ENCODE results near the gene RBMS1. TPM values are rescaled to one million over a fixed set of nuclear protein-coding genes. Genes with fewer than 3 reads are reported as not detected.

RBMS1 gene
- total RNA-seq, 1 experiment from 2014 or later: 77.5 TPM

DNA sequence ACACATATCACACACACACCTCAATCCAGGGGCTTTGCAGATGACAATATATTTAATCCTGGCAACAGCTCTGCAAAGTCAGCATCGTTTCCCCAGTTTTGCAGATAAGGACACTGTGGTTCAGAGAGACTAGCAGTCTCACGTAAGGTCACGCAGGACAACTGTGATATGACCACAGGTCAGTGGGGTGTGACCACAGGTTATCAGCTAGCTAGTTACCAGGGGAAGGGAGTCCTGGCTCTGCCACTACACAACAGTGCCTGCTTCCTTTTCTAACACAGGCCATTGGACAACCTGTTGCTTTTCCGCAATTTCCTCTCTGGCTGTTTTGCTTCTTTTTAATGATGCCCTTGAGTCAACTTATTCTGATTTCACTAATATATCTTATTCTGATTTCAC, 33.3 kb downstream of the RBMS1 start:
- Histone ChIP-seq H3K27ac (ENCODE audit: insufficient read length, low read depth, low read length) (no peak overlapping the region), H2AFZ (ENCODE audit: low read length) (no peak overlapping the region), H3K79me2 (ENCODE audit: insufficient read depth, low read length) (no peaks in the 10 kb centered on the region; the same call in 1 of the 2 replicates), H3K79me1 (ENCODE audit: insufficient read depth, low read depth, low read length, poor library complexity, severe bottlenecking) (no peaks in the 10 kb centered on the region), H3K4me1 (ENCODE audit: insufficient read depth, low read length) (0 out of 2 replicates have a peak, but pooled peaks cover 2% of the 10 kb centered on the region), H3K4me2 (ENCODE audit: insufficient read depth, insufficient read length, low read length) (no peak overlapping the region), H2BK5ac (ENCODE audit: insufficient read length, low read length) (no peak overlapping the region), H3K23ac (ENCODE audit: insufficient read length, low read depth, low read length) (no peak overlapping the region), H4K8ac (replicated peaks; ENCODE audit: insufficient read length, low read depth, low read length) (no peak overlapping the region), H2BK15ac (ENCODE audit: low read depth, low read length) (no peak overlapping the region), H2BK120ac (ENCODE audit: low read depth, low read length, poor library complexity, severe bottlenecking) (no peak overlapping the region), H3K4ac (ENCODE audit: low read depth, low read length) (no peak overlapping the region), H4K20me1 (ENCODE audit: control insufficient read depth, insufficient read depth, insufficient read length) (no peaks in the 10 kb centered on the region), H2AK5ac (ENCODE audit: insufficient read length, low read length) (no peak overlapping the region), H3K23me2 (ENCODE audit: insufficient read length, low read depth, low read length, poor library complexity, severe bottlenecking) (no peaks in the 10 kb centered on the region), H3K9me3 (ENCODE audit: control insufficient read depth, low read depth, low read length) (no peaks in the 10 kb centered on the region), H3T11ph (ENCODE audit: low read length) (no peak overlapping the region), H3K56ac (ENCODE audit: insufficient read length, low read depth, low read length) (no peak overlapping the region), H4K91ac (ENCODE audit: insufficient read length, low read depth, low read length) (no peak overlapping the region), H3K9ac (ENCODE audit: extremely low read depth, insufficient read length, low read length) (no peak overlapping the region), H2BK12ac (ENCODE audit: insufficient read length, low read depth, low read length) (no peak overlapping the region), H4K5ac (ENCODE audit: insufficient read length, low read depth, low read length) (no peak overlapping the region), H3K18ac (ENCODE audit: insufficient read length, low read depth, low read length) (no peak overlapping the region), H2BK20ac (ENCODE audit: low read depth, low read length, poor library complexity, severe bottlenecking) (no peak overlapping the region), H3K14ac (ENCODE audit: insufficient read depth, low read length) (no peak overlapping the region), H3K27me3 (ENCODE audit: insufficient read depth, low read length) (no peaks in the 10 kb centered on the region)
- Mint-ChIP-seq H3K27me3 (ENCODE audit: low read depth) (no peaks in the 10 kb centered on the region), H3K9me3 (no peaks in the 10 kb centered on the region), H3K36me3 (ENCODE audit: insufficient read depth in 1 of 3, low read depth in 3 of 3) (no peaks in the 10 kb centered on the region; a peak in 1 of 7 replicates), H3K4me3 (no peak overlapping the region), H3K27ac (peak overlapping the region in 1 of 3 experiments; percentile 30; a peak in 2 of 7 replicates), H3K4me1 (peaks cover 4 to 5% of the 10 kb centered on the region in 2 experiments; a peak in 2 of 4 replicates)
- WGBS (ENCODE audit: extremely low coverage, insufficient read length, low lambda C conversion rate): no CpG with 5 or more reads among the region's 4 CpGs
- TF ChIP-seq, protein P1, sequence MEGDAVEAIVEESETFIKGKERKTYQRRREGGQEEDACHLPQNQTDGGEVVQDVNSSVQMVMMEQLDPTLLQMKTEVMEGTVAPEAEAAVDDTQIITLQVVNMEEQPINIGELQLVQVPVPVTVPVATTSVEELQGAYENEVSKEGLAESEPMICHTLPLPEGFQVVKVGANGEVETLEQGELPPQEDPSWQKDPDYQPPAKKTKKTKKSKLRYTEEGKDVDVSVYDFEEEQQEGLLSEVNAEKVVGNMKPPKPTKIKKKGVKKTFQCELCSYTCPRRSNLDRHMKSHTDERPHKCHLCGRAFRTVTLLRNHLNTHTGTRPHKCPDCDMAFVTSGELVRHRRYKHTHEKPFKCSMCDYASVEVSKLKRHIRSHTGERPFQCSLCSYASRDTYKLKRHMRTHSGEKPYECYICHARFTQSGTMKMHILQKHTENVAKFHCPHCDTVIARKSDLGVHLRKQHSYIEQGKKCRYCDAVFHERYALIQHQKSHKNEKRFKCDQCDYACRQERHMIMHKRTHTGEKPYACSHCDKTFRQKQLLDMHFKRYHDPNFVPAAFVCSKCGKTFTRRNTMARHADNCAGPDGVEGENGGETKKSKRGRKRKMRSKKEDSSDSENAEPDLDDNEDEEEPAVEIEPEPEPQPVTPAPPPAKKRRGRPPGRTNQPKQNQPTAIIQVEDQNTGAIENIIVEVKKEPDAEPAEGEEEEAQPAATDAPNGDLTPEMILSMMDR (conservative IDR thresholded peaks at IDR 0.05): no peak
- no peak for DNase-seq

All from H9 (cell line).